K562 (cell line): ENCODE results near the gene MPHOSPH6. TPM values are rescaled to one million over a fixed set of nuclear protein-coding genes. Genes with fewer than 3 reads are reported as not detected.

Experiments used
- FUS ChIP-seq: fragments of 200-400 bp; formaldehyde crosslinking; optimal IDR thresholded peaks from 2 replicates; pipeline ENCODE3; 2017; ENCODE audit warnings: low read depth, low read length
- PRPF4 ChIP-seq: fragments of 200-400 bp; formaldehyde crosslinking; IDR thresholded peaks from one replicate; pipeline ENCODE4 v1.6.1; 2017; ENCODE audit warnings: low read length, low read depth, mild to moderate bottlenecking; ENCODE audit not compliant: insufficient read depth, poor library complexity, severe bottlenecking
- RBBP5 ChIP-seq: fragments of 200-600 bp; sonication (generic); IDR thresholded peaks from 2 replicates; pipeline ENCODE4 v1.6.1; 2012; ENCODE audit warnings: borderline replicate concordance, mild to moderate bottlenecking, low read length, control low read depth, inconsistent platforms; ENCODE audit not compliant: insufficient read depth, poor library complexity, severe bottlenecking
- TAF7 ChIP-seq: fragments of 450-650 bp; IDR thresholded peaks from 2 replicates; pipeline ENCODE4 v1.6.1; 2016; ENCODE audit warnings: missing genetic modification characterization, missing compliant biosample characterization
- ZNF324 ChIP-seq: fragments of 250-450 bp; sonication (Bioruptor Pico); IDR thresholded peaks from 2 replicates; pipeline ENCODE4 v1.4.0; 2020; ENCODE audit warnings: mild to moderate bottlenecking
- ZNF511 ChIP-seq: sonication (generic); formaldehyde crosslinking; IDR thresholded peaks from 2 replicates; pipeline ENCODE4 v1.8.0; 2022; ENCODE audit warnings: mild to moderate bottlenecking, missing genetic modification reagents
- polyA plus RNA-seq, 8 experiments: library from polyadenylated mRNA; depleted of rRNA in 4 of 8; stranded (reverse) in 5 of 8; unstranded in 3 of 8; fragments of >200 nt; fragmentation: Nextera tagmentation in 2 of 8; fragmentation: Illumina TruSeq in 1 of 8; extraction: Ambion mirVana in 2 of 8; extraction: Trizol in 1 of 8; gene quantifications; 2 replicates each; pipeline versions ENCODE4 v1.2.1 to v1.2.3, GENCODE V29; 2011 to 2014; ENCODE audit warnings: inconsistent platforms in 1 of 8, missing spikeins in 1 of 8
- total RNA-seq, 7 experiments: library from RNA; depleted of rRNA in 6 of 7; stranded (reverse); fragments of >200 nt in 6 of 7; fragmentation: Illumina TruSeq in 2 of 7; extraction: Trizol in 2 of 7; gene quantifications; 2 replicates each; pipeline versions ENCODE4 v1.2.1 to v1.2.3, GENCODE V29; 2011 to 2021; ENCODE audit warnings: low replicate concordance in 1 of 7
- TF ChIP-seq, protein P1 (sequence below): fragments of 200-600 bp; sonication (generic); IDR thresholded peaks from one replicate; pipeline ENCODE4 v1.6.1; 2012; ENCODE audit warnings: mild to moderate bottlenecking, low read depth, low read length, inconsistent platforms
- TF ChIP-seq, protein P2 (sequence below): fragments of 450-650 bp; IDR thresholded peaks from 2 replicates; pipeline ENCODE4 v1.6.1; 2018; ENCODE audit not compliant: partially characterized antibody

MPHOSPH6 gene
- total and polyA plus RNA-seq, 9 of the 15 experiments (the other 6 are each of a cell fraction or from before 2014, with no cell fraction given) = 37.0 to 153 (median 76.7) TPM

GRCh38 chr16:82169861-82170845, at the start of gene MPHOSPH6 (continued):
- TF ChIP-seq ZNF511 (CRISPR knock-in tag) = peak; percentile 92
- no peak for TF ChIP-seq FUS
- TF ChIP-seq PRPF4 = no peak
- TF ChIP-seq, protein P1, sequence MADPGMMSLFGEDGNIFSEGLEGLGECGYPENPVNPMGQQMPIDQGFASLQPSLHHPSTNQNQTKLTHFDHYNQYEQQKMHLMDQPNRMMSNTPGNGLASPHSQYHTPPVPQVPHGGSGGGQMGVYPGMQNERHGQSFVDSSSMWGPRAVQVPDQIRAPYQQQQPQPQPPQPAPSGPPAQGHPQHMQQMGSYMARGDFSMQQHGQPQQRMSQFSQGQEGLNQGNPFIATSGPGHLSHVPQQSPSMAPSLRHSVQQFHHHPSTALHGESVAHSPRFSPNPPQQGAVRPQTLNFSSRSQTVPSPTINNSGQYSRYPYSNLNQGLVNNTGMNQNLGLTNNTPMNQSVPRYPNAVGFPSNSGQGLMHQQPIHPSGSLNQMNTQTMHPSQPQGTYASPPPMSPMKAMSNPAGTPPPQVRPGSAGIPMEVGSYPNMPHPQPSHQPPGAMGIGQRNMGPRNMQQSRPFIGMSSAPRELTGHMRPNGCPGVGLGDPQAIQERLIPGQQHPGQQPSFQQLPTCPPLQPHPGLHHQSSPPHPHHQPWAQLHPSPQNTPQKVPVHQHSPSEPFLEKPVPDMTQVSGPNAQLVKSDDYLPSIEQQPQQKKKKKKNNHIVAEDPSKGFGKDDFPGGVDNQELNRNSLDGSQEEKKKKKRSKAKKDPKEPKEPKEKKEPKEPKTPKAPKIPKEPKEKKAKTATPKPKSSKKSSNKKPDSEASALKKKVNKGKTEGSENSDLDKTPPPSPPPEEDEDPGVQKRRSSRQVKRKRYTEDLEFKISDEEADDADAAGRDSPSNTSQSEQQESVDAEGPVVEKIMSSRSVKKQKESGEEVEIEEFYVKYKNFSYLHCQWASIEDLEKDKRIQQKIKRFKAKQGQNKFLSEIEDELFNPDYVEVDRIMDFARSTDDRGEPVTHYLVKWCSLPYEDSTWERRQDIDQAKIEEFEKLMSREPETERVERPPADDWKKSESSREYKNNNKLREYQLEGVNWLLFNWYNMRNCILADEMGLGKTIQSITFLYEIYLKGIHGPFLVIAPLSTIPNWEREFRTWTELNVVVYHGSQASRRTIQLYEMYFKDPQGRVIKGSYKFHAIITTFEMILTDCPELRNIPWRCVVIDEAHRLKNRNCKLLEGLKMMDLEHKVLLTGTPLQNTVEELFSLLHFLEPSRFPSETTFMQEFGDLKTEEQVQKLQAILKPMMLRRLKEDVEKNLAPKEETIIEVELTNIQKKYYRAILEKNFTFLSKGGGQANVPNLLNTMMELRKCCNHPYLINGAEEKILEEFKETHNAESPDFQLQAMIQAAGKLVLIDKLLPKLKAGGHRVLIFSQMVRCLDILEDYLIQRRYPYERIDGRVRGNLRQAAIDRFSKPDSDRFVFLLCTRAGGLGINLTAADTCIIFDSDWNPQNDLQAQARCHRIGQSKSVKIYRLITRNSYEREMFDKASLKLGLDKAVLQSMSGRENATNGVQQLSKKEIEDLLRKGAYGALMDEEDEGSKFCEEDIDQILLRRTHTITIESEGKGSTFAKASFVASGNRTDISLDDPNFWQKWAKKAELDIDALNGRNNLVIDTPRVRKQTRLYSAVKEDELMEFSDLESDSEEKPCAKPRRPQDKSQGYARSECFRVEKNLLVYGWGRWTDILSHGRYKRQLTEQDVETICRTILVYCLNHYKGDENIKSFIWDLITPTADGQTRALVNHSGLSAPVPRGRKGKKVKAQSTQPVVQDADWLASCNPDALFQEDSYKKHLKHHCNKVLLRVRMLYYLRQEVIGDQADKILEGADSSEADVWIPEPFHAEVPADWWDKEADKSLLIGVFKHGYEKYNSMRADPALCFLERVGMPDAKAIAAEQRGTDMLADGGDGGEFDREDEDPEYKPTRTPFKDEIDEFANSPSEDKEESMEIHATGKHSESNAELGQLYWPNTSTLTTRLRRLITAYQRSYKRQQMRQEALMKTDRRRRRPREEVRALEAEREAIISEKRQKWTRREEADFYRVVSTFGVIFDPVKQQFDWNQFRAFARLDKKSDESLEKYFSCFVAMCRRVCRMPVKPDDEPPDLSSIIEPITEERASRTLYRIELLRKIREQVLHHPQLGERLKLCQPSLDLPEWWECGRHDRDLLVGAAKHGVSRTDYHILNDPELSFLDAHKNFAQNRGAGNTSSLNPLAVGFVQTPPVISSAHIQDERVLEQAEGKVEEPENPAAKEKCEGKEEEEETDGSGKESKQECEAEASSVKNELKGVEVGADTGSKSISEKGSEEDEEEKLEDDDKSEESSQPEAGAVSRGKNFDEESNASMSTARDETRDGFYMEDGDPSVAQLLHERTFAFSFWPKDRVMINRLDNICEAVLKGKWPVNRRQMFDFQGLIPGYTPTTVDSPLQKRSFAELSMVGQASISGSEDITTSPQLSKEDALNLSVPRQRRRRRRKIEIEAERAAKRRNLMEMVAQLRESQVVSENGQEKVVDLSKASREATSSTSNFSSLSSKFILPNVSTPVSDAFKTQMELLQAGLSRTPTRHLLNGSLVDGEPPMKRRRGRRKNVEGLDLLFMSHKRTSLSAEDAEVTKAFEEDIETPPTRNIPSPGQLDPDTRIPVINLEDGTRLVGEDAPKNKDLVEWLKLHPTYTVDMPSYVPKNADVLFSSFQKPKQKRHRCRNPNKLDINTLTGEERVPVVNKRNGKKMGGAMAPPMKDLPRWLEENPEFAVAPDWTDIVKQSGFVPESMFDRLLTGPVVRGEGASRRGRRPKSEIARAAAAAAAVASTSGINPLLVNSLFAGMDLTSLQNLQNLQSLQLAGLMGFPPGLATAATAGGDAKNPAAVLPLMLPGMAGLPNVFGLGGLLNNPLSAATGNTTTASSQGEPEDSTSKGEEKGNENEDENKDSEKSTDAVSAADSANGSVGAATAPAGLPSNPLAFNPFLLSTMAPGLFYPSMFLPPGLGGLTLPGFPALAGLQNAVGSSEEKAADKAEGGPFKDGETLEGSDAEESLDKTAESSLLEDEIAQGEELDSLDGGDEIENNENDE = no peak
- TF ChIP-seq, protein P2, sequence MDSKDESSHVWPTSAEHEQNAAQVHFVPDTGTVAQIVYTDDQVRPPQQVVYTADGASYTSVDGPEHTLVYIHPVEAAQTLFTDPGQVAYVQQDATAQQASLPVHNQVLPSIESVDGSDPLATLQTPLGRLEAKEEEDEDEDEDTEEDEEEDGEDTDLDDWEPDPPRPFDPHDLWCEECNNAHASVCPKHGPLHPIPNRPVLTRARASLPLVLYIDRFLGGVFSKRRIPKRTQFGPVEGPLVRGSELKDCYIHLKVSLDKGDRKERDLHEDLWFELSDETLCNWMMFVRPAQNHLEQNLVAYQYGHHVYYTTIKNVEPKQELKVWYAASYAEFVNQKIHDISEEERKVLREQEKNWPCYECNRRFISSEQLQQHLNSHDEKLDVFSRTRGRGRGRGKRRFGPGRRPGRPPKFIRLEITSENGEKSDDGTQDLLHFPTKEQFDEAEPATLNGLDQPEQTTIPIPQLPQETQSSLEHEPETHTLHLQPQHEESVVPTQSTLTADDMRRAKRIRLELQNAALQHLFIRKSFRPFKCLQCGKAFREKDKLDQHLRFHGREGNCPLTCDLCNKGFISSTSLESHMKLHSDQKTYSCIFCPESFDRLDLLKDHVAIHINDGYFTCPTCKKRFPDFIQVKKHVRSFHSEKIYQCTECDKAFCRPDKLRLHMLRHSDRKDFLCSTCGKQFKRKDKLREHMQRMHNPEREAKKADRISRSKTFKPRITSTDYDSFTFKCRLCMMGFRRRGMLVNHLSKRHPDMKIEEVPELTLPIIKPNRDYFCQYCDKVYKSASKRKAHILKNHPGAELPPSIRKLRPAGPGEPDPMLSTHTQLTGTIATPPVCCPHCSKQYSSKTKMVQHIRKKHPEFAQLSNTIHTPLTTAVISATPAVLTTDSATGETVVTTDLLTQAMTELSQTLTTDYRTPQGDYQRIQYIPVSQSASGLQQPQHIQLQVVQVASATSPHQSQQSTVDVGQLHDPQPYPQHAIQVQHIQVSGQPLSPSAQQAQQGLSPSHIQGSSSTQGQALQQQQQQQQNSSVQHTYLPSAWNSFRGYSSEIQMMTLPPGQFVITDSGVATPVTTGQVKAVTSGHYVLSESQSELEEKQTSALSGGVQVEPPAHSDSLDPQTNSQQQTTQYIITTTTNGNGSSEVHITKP = no peak
- TF ChIP-seq RBBP5 = peak; percentile 60
- no peak for TF ChIP-seq ZNF324 (CRISPR knock-in tag)
- TF ChIP-seq TAF7 (tag) = 0 out of 2 replicates have a peak, but pooled peaks have one; percentile 38
